ENCODE measurements around the gene DLG5. TPM values are rescaled to one million over a fixed set of nuclear protein-coding genes. Genes with fewer than 3 reads are reported as not detected.

Gene DLG5
- total and polyA plus RNA-seq, 2 donors (not counting 1 experiment from before 2014, with no cell fraction given) = 0.51 to 0.54 TPM

DNA sequence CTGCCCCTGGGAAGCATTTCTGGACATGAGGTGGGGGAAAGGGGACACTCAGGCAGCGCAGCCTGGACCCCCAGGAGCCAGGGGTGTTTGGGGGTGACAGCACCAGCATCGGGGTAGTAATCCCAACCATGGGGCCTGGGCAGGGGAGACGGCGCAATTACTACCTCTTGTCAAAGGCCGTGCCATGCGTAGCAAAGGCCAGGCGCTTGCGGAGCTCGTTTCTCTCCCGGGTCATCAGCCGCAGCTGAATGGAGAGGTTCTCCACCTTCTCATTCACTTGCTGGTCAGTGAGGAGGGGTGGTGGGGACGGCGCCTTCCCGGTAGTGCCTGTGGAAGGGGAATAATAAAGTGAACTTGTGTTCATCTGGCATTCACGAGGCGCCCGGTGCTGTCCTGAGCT lies 70.0 kb downstream of the DLG5 start:
- Mint-ChIP-seq H3K27me3 (no peaks in the 10 kb centered on the region), H3K9me3 (ENCODE audit: insufficient read depth) (no peaks in the 10 kb centered on the region), H3K27ac (no peak overlapping the region), H3K4me3 (no peak overlapping the region), H3K4me1 (no peaks in the 10 kb centered on the region)
- no peaks in the 10 kb centered on the region for H3K79me2 ChIP-seq (ENCODE audit: control insufficient read depth, insufficient read depth, low read length)
- ATAC-seq (ENCODE audit: low read depth) = no peak
- DNase-seq = no peak
- no peak overlapping the region for H3K9ac ChIP-seq (ENCODE audit: low read length)
- no peak for TF ChIP-seq EZH2 (IDR thresholded peaks at IDR 0.05; ENCODE audit: borderline replicate concordance, insufficient read depth, low read depth, low read length, poor library complexity, severe bottlenecking)
- TF ChIP-seq, protein P1, sequence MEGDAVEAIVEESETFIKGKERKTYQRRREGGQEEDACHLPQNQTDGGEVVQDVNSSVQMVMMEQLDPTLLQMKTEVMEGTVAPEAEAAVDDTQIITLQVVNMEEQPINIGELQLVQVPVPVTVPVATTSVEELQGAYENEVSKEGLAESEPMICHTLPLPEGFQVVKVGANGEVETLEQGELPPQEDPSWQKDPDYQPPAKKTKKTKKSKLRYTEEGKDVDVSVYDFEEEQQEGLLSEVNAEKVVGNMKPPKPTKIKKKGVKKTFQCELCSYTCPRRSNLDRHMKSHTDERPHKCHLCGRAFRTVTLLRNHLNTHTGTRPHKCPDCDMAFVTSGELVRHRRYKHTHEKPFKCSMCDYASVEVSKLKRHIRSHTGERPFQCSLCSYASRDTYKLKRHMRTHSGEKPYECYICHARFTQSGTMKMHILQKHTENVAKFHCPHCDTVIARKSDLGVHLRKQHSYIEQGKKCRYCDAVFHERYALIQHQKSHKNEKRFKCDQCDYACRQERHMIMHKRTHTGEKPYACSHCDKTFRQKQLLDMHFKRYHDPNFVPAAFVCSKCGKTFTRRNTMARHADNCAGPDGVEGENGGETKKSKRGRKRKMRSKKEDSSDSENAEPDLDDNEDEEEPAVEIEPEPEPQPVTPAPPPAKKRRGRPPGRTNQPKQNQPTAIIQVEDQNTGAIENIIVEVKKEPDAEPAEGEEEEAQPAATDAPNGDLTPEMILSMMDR (IDR thresholded peaks at IDR 0.05) = no peak
- H2AFZ ChIP-seq (ENCODE audit: insufficient read depth, low read depth, low read length, poor library complexity, severe bottlenecking) = no peak overlapping the region
- no peak overlapping the region for H3K4me2 ChIP-seq (replicated peaks; ENCODE audit: low read depth, low read length, poor library complexity, severe bottlenecking)
- POLR2A ChIA-PET = no interaction called here
- no peaks in the 10 kb centered on the region for H3K9me3 ChIP-seq (ENCODE audit: control extremely low read depth in 1 of 3, control insufficient read depth in 2 of 3, insufficient read depth in 1 of 3, low read length in 2 of 3)
- CTCF ChIA-PET = no interaction called here
- over 99% methylated on average over 13 of the region's 17 CpGs for WGBS (ENCODE audit: insufficient coverage)
- no peaks in the 10 kb centered on the region for H3K36me3 ChIP-seq (replicated peaks in 1 of 2; ENCODE audit: control extremely low read depth in 1 of 2, control insufficient read depth in 1 of 2, extremely low read depth in 1 of 2, insufficient read depth in 2 of 2, low read length in 1 of 2)
- intact Hi-C loops (cut with micrococcal nuclease) = no loop called here
- no peak overlapping the region for H3K27ac ChIP-seq (ENCODE audit: low read length in 2 of 2)
- no peaks in the 10 kb centered on the region for H4K20me1 ChIP-seq (ENCODE audit: control insufficient read depth, insufficient read depth, low read length, poor library complexity, severe bottlenecking)
- no peak overlapping the region for H3K4me3 ChIP-seq (ENCODE audit: control extremely low read depth in 1 of 5, extremely low read depth in 1 of 5, insufficient read depth in 1 of 5, low read depth in 2 of 5, low read length in 4 of 5)
- H3K4me1 ChIP-seq (ENCODE audit: control insufficient read depth in 2 of 2, insufficient read depth in 2 of 2, low read length in 2 of 2) = no peaks in the 10 kb centered on the region
- no peaks in the 10 kb centered on the region for H3K27me3 ChIP-seq (replicated peaks in 1 of 4; ENCODE audit: control extremely low read depth in 1 of 4, control insufficient read depth in 3 of 4, insufficient read depth in 4 of 4, low read length in 3 of 4)

DNA sequence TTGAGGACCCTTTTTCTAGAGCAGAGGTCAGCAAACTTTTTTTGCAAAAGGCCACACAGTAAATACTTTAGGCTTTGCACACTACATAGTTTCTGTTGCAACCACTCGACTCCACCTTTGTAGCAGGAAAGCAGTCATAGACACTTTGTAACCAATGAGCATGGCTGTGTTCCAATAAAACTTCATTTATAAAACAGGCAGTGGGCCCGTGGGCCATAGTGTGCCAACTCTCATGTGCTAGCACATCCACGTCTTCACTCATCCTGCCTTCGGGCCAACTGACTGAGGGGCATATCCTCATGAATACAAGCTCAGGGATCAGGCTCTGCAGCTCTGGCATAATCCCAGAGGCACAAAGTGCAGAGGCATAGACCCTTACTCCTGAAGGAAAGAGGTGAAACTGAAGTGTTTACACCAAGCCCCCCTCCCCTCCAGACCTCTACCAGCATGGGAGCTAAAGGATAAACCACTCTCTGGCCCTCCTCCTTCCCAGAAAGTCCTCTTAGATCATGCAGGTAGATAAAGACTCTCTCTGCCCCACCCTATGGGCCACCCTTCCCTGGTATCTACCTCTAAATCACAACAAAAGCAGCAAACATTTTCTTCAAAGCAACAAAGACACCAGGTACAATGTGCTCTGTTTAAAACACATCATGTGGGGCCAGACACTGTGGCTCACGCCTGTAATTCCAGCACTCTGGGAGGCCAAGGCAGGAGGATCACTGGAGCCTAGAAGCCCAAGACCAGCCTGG lies 71.0 kb downstream of the DLG5 start:
- Histone ChIP-seq H3K27me3 (replicated peaks in 1 of 4; ENCODE audit: control extremely low read depth in 1 of 4, control insufficient read depth in 3 of 4, insufficient read depth in 4 of 4, low read length in 3 of 4) (no peaks in the 10 kb centered on the region), H3K9ac (ENCODE audit: low read length) (no peak overlapping the region), H3K4me3 (ENCODE audit: control extremely low read depth in 1 of 5, extremely low read depth in 1 of 5, insufficient read depth in 1 of 5, low read depth in 2 of 5, low read length in 4 of 5) (no peak overlapping the region), H3K79me2 (ENCODE audit: control insufficient read depth, insufficient read depth, low read length) (no peaks in the 10 kb centered on the region), H4K20me1 (ENCODE audit: control insufficient read depth, insufficient read depth, low read length, poor library complexity, severe bottlenecking) (no peaks in the 10 kb centered on the region), H3K36me3 (replicated peaks in 1 of 2; ENCODE audit: control extremely low read depth in 1 of 2, control insufficient read depth in 1 of 2, extremely low read depth in 1 of 2, insufficient read depth in 2 of 2, low read length in 1 of 2) (no peaks in the 10 kb centered on the region), H3K4me2 (replicated peaks; ENCODE audit: low read depth, low read length, poor library complexity, severe bottlenecking) (no peak overlapping the region), H3K27ac (ENCODE audit: low read length in 2 of 2) (no peak overlapping the region), H2AFZ (ENCODE audit: insufficient read depth, low read depth, low read length, poor library complexity, severe bottlenecking) (no peak overlapping the region), H3K9me3 (ENCODE audit: control extremely low read depth in 1 of 3, control insufficient read depth in 2 of 3, insufficient read depth in 1 of 3, low read length in 2 of 3) (no peaks in the 10 kb centered on the region), H3K4me1 (ENCODE audit: control insufficient read depth in 2 of 2, insufficient read depth in 2 of 2, low read length in 2 of 2) (no peaks in the 10 kb centered on the region)
- DNase-seq = no peak
- 89% methylated on average over 5 of the region's 5 CpGs for WGBS (ENCODE audit: insufficient coverage)
- CTCF ChIA-PET = interaction anchor here (0.8 kb wide), 1 partner anchor 9 kb away, joined by 3 read pairs; no protein-coding TSS in a partner anchor
- TF ChIP-seq, protein P1 (IDR thresholded peaks at IDR 0.05) = no peak
- TF ChIP-seq EZH2 (IDR thresholded peaks at IDR 0.05; ENCODE audit: borderline replicate concordance, insufficient read depth, low read depth, low read length, poor library complexity, severe bottlenecking) = no peak
- POLR2A ChIA-PET = no interaction called here
- Mint-ChIP-seq H3K9me3 (ENCODE audit: insufficient read depth) (no peaks in the 10 kb centered on the region), H3K4me3 (no peak overlapping the region), H3K4me1 (no peaks in the 10 kb centered on the region), H3K27me3 (no peaks in the 10 kb centered on the region), H3K27ac (no peak overlapping the region)
- intact Hi-C loops (cut with micrococcal nuclease) = no loop called here
- no peak for ATAC-seq (ENCODE audit: low read depth)
